Islet precursor cell (in vitro differentiated cells): Measurements from ENCODE around the gene NFKBIZ.
"Not testable (repeated sequence)": the region's sequence is repeated elsewhere in the genome, so short reads cannot be mapped to it uniquely, and the experiment has no call there.

Experiments used
- DNase-seq: peaks from one replicate; pipeline ENCODE4 v3.0.0-alpha.2; 2018

NFKBIZ gene

DNA sequence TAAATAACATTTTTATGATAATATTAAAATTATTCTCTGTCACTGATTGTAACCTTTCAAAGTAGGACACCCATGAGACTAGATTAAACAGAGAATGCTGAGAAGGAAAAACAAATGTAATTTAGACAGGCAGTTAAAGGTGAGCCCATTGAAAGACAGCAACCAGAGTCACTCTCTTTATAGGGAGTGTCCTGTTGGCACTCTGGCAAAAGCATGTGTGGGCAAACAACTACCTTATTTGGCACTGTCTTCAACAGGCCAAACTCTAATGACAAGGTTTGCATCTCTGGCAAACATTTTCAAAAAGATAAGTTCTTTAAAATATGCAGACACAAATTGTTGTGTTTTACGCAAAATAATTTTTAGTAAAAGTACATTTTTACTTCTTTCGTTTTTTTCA, 29.8 kb downstream of the NFKBIZ start:
- no peak for DNase-seq

DNA sequence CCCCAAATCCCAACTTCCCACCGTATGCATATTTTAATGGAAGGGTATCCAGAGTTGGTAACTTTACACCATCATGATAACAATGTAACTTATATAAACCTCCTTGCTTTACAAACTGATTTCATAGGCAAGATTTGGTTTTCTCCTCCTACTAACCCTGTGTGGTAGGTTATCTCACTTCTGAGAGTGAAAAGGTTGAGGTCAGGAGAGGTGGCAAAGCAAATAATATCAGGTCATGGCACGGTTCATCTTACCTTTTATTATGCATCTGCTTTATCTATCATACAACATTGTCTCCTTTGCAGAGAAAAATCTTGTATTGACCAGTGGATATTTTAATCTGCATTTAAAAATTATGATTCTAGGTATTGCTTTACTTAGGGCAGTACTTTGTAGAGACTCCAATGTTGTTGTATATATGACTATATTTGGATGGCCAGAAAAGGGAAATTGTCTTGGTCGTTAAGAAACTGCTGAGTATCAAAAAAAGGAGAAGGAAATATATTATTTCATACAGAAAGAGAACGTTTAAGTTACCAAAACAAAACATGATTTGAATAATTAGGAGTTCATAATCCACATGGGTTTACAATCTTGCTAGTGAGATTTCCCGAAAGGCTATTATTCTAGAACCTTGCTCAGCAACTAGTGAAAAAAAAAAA, 30.4 kb downstream of the NFKBIZ start:
- no peak for DNase-seq

DNA sequence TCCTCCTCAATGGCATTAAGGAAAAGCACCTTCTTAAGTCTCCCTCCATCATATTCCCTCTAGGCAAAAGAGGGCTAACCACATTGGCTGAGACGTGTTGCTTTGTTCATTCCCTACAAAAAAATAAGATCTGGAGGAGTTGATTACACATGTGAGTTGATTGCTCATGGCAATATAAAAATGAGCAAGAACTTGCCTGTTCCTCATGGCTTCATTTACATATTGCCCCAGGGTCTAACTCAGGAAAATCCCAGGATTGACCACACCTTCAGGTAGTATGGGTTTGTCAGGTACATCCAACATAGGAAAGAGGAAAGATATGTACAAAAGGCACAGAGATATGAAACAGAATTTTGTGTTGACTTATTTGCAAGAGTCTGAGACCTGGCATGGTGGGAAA, 35.5 kb downstream of the NFKBIZ start:
- DNase-seq = no peak

DNA sequence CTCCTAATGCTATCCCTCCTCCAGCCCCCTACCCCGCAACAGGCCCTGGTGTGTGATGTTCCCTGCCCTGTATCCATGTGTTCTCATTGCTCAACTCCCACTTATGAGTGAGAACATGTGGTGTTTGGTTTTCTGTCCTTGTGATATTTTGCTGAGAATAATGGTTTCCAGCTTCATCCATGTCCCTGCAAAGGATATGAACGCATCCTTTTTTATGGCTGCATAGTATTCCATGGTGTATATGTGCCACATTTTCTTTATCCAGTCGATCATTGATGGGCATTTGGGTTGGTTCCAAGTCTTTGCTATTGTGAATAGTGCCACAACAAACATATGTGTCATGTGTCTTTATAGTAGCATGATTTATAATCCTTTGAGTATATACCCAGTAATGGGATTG, 36.3 kb downstream of the NFKBIZ start:
- DNase-seq = not testable (repeated sequence)

DNA sequence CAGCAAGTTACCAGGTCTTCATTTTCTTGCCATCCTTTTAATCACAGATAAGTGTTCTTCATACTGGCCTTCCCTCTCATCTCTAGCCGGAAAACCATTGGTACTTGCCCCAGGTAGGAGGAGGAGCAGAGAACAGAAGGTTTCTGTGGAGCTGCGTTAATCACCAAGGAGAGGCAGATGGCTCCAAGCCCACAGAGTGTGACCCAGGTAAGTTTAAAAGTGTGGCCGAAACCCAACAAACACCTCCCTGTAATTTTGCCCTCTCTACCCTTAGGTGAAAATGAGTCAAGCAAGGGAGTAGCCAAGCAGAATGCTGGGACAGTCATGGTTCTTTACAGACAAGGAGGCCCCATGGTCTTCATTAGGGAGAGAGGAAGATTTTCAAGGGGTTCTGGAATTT, 37.3 kb downstream of the NFKBIZ start:
- no peak for DNase-seq

DNA sequence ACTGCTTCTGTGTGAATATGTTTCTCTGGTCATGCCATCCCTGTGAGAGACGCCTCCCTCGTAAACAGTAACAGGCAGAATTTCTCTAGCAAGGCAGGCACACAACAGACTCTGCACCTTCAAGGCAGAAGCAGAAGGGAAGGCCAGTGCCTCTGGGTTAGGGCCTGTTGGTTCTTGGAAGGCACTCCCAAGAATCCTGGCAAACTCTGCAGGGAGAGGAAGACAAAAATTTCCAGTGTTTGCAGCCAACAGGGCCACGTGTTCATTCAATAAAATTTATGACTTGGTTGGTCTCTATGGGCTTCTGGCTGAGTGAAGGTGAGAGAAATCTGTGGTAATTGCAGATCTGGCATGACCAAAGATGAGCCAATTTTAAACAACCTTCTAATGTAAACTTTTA, 39.3 kb downstream of the NFKBIZ start:
- no peak for DNase-seq

DNA sequence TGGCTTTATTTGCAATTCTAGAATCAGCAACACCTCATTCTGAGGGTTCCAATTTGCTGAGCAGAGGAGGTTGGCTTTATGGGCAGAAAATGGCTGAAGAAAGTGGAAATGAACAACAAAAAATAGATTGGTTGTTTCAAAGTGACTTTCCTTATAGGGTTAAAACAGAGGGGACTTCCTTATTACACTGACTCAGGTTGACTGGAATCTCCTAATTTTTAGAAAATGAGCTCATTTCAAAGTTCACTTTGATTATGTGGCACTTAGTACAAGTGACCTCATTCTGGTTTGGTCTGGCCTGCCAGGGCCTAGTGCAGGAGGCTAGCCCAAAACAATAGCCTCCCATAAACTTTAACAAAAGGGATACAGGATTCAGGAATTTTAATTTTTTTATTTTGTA, 41.4 kb downstream of the NFKBIZ start:
- DNase-seq = no peak

DNA sequence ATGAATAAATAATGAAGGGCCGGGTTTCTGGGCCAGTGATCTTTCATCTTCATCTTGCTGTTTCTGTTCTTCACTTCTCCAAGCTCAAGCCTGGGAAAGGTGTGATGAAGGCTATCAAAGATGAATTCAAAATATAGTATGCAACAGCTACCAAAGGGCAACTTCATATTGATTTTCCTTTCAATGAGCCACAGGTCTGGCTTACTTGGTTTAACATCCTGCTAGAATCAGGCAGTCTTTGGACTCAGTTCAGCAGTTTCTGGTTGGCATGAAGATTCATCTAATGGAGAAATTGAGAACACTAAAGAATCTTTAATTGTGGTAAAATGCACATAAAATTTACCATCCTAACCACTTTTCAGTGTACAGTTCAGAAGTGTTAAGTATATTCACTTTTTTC, 43.3 kb downstream of the NFKBIZ start:
- no peak for DNase-seq

DNA sequence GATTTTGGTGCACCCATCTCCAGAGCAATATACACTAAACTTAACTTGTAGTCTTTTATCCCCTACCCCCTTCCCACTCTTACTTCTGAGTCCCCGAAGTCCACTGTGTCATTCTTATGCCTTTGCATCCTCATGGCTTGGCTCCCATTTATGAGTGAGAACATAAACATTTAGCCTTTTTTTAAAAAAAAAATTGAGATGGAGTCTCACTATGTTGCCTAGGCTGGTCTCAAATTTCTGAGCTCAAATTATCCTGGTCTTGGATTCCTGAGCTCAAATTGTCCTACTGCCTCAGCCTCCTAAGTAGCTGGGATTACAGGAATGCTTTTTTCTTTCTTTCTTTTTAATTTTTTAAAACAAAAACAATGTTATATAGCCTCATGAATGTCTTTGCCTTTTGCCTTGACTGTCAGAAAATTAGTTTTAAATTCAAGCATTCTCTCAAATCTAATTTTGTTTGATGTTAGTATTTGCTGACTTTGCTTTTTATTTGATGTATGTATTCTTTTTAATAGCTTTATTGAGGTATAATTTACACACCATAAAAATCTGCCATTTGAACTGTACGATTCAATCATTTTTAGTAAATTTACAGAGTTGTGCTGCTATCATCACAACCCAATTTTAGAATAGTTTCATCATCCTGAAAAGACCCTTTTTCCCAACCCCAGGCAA, 46.9 kb downstream of the NFKBIZ start:
- DNase-seq = no peak

DNA sequence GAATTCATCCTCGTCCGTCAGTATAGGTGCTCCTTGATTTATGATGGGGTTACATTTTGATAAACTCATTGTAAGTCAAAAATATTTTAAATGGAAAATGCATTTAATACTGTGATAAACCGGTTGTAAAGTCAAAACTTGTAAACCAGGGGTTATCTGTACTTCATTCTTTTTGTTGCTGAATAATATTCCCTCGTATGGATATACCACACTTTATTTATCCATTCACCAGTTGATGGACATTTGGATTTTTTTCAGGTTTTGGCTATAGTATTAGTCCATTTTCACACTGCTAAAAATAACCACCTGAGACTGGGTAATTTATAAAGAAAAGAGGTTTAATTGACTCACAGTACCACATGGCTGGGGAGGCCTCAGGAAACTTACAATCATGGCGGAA, 47.7 kb downstream of the NFKBIZ start:
- no peak for DNase-seq

DNA sequence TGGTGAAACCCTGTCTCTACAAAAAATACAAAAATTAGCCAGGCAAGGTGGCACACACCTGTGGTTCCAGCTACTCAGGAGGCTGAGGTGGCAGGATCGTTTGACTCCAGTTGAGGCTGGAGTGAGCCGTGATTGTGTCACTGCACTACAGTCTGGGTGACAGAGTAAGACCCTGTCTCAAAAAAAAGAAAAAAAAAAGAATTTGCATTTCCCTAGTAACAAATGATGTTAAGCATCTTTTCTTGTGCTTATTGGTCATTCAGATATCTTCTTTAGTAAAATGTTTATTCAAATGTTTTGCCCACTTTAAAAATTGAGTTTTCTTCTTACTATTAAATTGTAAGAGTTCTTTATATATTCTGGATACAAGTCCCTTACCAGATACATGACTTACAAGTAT, 48.7 kb downstream of the NFKBIZ start:
- no peak for DNase-seq

DNA sequence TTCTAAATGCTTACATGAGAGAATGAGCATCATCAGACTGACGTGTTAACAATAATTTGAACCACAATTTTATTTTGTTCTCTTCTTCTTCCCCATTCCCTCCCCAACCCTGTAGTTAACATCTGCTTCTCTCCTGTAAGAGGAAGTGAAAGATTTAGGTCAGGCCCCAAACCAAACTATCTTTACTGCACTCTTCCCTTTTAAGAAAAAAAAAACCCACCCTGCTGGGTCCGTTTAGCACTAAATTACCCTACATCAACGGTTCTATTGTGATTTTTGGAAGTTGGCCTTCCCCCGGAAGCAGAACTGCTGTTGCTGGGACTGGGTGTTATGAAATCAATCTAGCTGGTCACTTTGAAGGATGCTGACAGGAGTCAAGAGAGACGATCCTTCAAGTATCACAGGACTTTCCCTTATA, 49.4 kb downstream of the NFKBIZ start:
- no peak for DNase-seq

DNA sequence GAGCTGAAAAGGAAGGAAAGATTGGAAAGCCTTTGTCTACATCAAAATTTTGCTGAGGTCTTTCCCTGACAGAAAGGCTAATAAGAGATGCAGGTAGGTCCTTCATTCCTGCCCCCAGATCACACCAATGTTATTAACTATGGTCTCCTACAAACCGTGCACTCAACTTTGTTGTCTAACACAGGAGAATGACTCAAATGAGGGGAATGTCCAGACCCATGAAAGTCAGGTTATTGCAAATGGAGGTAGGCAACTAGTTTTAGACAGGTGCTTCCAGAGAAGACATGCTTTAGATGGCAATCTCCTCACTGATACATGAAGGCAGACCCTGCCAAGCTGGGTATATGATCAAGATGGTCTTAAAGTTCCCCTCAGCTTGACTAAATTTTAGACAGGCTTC, 51.0 kb downstream of the NFKBIZ start:
- no peak for DNase-seq

DNA sequence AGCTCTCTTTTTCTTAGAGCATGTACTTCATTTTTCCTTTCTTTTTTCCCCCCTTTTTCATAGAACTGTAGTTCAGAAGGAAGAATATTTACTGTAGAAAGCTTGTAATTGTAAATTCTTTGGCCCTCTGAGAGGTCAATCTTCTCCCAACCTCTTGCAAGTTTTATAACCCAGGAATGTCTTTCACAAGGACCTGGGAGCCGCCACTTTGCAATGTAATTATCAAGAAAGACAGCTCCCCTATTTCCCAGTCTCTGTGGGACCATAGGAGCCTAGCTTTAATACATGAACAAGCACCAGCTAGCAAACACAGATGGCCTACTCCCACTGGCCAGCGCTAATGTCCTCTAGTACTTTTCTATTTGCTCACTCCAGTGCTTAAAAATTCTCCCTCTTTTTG, 51.4 kb downstream of the NFKBIZ start:
- DNase-seq = no peak

DNA sequence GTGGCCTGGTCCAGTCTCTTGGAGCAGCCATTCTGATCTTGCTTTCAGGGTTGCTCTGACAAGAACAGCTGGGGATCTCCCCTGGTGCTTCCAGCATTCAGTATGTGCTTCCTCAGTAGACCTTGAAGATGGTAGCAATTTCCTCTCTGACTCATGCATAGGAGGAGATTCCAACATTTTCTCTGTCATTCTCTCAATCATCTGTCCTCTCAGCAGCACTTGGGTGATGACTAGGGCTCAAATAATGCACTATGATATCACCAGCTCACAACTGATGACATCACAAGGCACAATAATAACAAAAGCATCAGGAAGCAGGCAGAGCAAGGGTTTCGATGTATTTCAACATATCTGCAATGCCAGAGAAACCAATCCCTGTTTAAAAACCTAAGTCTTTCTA, 52.7 kb downstream of the NFKBIZ start:
- DNase-seq = peak; percentile 74

DNA sequence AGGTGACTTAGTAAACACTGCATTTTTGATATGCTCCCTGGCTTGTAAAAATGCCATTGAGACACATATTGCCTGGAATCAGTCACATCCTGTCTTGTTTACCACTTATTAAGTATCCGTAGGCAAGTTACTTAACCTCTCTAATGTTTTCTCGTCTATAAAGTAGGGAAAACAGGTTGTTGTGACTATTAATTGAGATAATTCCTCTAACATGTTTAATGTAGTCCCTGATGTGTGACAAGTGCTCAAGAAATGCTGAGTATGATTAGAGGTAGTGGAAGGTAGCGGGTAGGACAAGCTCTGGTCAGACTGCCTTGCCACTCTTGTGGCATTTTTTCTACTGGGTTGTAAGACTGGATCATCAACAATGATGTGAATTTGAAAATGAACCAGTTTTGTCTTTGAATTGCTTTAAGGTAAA, 54.1 kb downstream of the NFKBIZ start:
- DNase-seq = no peak

DNA sequence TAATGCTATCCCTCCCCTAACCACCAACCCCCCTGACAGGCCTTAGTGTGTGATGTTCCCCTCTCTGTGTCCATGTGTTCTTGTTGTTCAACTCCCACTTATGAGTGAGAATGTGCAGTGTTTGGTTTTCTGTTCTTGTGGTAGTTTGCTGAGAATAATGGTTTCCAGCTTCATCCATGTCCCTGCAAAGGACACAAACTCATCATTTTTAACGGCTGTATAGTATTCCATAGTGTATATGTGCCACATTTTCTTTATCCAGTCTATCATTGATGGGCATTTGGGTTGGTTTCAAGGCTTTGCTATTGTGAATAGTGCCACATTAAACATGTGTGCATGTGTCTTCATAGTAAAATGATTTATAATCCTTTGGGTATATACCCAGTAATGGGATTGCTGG, 56.3 kb downstream of the NFKBIZ start:
- not testable (repeated sequence) for DNase-seq
